Measurements from ENCODE around the gene SUN5.
"Not testable (repeated sequence)": the region's sequence is repeated elsewhere in the genome, so short reads cannot be mapped to it uniquely, and the experiment has no call there.

Gene SUN5

GRCh38 chr20:32983459-32984112 is 20.6 kb downstream of the SUN5 start:
- intact Hi-C loops (cut with DNase I): loop anchor here (5.0 kb wide), 1 partner anchor 81 kb away; no protein-coding TSS in a partner anchor
- DNase-seq: peak in 1 of 10 donors; percentile 81

GRCh38 chr20:32982617-32983458 is 21.4 kb downstream of the SUN5 start:
- DNase-seq: peak in 8 of 10 donors; percentile 19 to 92 (median 52)
- intact Hi-C loops (cut with DNase I): loop anchor here (5.0 kb wide), 1 partner anchor 81 kb away; no protein-coding TSS in a partner anchor

- peak in 1 of 10 donors; percentile 42 for DNase-seq
- intact Hi-C loops (cut with DNase I): loop anchor here (5.0 kb wide), 1 partner anchor 79 kb away; no protein-coding TSS in a partner anchor
These were observed 23.2 kb downstream of the SUN5 start for GRCh38 chr20:32980990-32981389.

GRCh38 chr20:32980131-32980941 is 23.9 kb downstream of the SUN5 start:
- intact Hi-C loops (cut with DNase I): loop anchor here (5.0 kb wide), 1 partner anchor 78 kb away; no protein-coding TSS in a partner anchor
- peak; percentile 71 to 96 (median 84) for DNase-seq

- peak in 3 of 10 donors; percentile 42 to 74 (median 48) for DNase-seq
These were observed 24.8 kb downstream of the SUN5 start for GRCh38 chr20:32979201-32979998.

GRCh38 chr20:32978009-32978335 is 26.3 kb downstream of the SUN5 start:
- DNase-seq: peak in 2 of 10 donors; percentile 46 to 55
- intact Hi-C loops (cut with DNase I): no loop called here

More at GRCh38 chr20:32979201-32979998, 24.8 kb downstream of the SUN5 start:
- intact Hi-C loops (cut with DNase I): no loop called here

GRCh38 chr20:32977281-32978008 is 26.8 kb downstream of the SUN5 start:
- intact Hi-C loops (cut with DNase I): no loop called here
- DNase-seq: peak in 3 of 10 donors; percentile 52 to 76 (median 73)

- no peak for DNase-seq
- intact Hi-C loops (cut with DNase I): no loop called here
These were observed 27.5 kb downstream of the SUN5 start for GRCh38 chr20:32976746-32977145.

GRCh38 chr20:32975698-32976674 is 28.2 kb downstream of the SUN5 start:
- DNase-seq: peak in 3 of 10 donors; percentile 33 to 84 (median 65)
- intact Hi-C loops (cut with DNase I): no loop called here

GRCh38 chr20:32975121-32975520 is 29.1 kb downstream of the SUN5 start:
- peak in 1 of 10 donors; percentile 36 for DNase-seq
- intact Hi-C loops (cut with DNase I): not testable (repeated sequence)

- peak in 1 of 10 donors; percentile 41 for DNase-seq
These were observed 29.8 kb downstream of the SUN5 start for GRCh38 chr20:32974204-32975064.

GRCh38 chr20:32973077-32973717 is 31.0 kb downstream of the SUN5 start:
- intact Hi-C loops (cut with DNase I): no loop called here
- DNase-seq: peak in 1 of 10 donors; percentile 33

More at GRCh38 chr20:32974204-32975064, 29.8 kb downstream of the SUN5 start:
- intact Hi-C loops (cut with DNase I): not testable (repeated sequence)

- DNase-seq: peak in 1 of 10 donors; percentile 67
- intact Hi-C loops (cut with DNase I): no loop called here
These were observed 31.8 kb downstream of the SUN5 start for GRCh38 chr20:32972181-32973076.

- no peak for DNase-seq
- intact Hi-C loops (cut with DNase I): no loop called here
These were observed 32.5 kb downstream of the SUN5 start for GRCh38 chr20:32971703-32972161.

- intact Hi-C loops (cut with DNase I): no loop called here
These were observed 33.3 kb downstream of the SUN5 start for GRCh38 chr20:32970973-32971300.

More at GRCh38 chr20:32970973-32971300, 33.3 kb downstream of the SUN5 start:
- DNase-seq: no peak
